GM23338 (cell line): ENCODE data around the gene SLC23A2. TPM values are rescaled to one million over a fixed set of nuclear protein-coding genes. Genes with fewer than 3 reads are reported as not detected.
A peak's percentile ranks its signal among the peaks of the same experiment; 100 is the strongest.

Source experiments
- ATAC-seq: fragments of 200-7000 bp; cut with Tn5 transposase; 3 replicates; pipeline ENCODE4 v1.9.1; 2020
- DNase-seq: peaks from one replicate; pipeline ENCODE4 v3.0.0-alpha.2; 2015; ENCODE audit warnings: low spot score
- H2AFZ ChIP-seq: fragments of 200-600 bp; sonication (generic); 2 replicates; pipeline ENCODE4 v1.8.0; 2016; ENCODE audit warnings: antibody characterized with exemption, mild to moderate bottlenecking, moderate library complexity
- H3F3A ChIP-seq: fragments of 200-600 bp; sonication (generic); replicated peaks from 2 replicates; pipeline ENCODE4 v1.8.0; 2017; ENCODE audit warnings: antibody characterized with exemption, mixed run types, low read depth
- H3K27ac ChIP-seq: fragments of 200-600 bp; sonication (generic); 2 replicates; pipeline ENCODE4 v1.6.1; 2016; ENCODE audit warnings: low read depth
- H3K27me3 ChIP-seq: fragments of 200-600 bp; sonication (generic); 2 replicates; pipeline ENCODE4 v1.8.0; 2016; ENCODE audit warnings: mild to moderate bottlenecking, mixed run types, moderate library complexity; ENCODE audit not compliant: insufficient read depth
- H3K36me3 ChIP-seq: fragments of 200-600 bp; sonication (generic); 2 replicates; pipeline ENCODE4 v1.8.0; 2016; ENCODE audit warnings: mild to moderate bottlenecking; ENCODE audit not compliant: insufficient read depth
- H3K4me1 ChIP-seq: fragments of 200-600 bp; sonication (generic); 2 replicates; pipeline ENCODE4 v1.8.0; 2016; ENCODE audit warnings: mild to moderate bottlenecking, moderate library complexity; ENCODE audit not compliant: insufficient read depth
- H3K4me2 ChIP-seq: fragments of 200-600 bp; sonication (generic); 2 replicates; pipeline ENCODE4 v1.7.1; 2017; ENCODE audit warnings: mixed run types
- H3K4me3 ChIP-seq: fragments of 200-600 bp; sonication (generic); 2 replicates; pipeline ENCODE4 v1.6.1; 2016; ENCODE audit warnings: mixed run types
- H3K79me2 ChIP-seq: fragments of 200-600 bp; sonication (generic); replicated peaks from 2 replicates; pipeline ENCODE4 v1.8.0; 2017; ENCODE audit warnings: mild to moderate bottlenecking; ENCODE audit not compliant: insufficient read depth
- H3K9me2 ChIP-seq: fragments of 200-600 bp; sonication (generic); 2 replicates; pipeline ENCODE4 v1.8.0; 2017; ENCODE audit not compliant: insufficient read depth
- H4K20me1 ChIP-seq: fragments of 200-600 bp; sonication (generic); replicated peaks from 2 replicates; pipeline ENCODE4 v1.8.0; 2017; ENCODE audit warnings: mild to moderate bottlenecking; ENCODE audit not compliant: insufficient read depth
- H3K27ac Mint-ChIP-seq: 2 replicates; pipeline ENCODE4 v1.8.0; 2020; ENCODE audit warnings: inconsistent platforms, mild to moderate bottlenecking, moderate library complexity, mixed read lengths
- H3K27me3 Mint-ChIP-seq: 3 replicates; pipeline ENCODE4 v1.8.0; 2022; ENCODE audit warnings: low read depth, mild to moderate bottlenecking, moderate library complexity, mixed read lengths, inconsistent platforms; ENCODE audit not compliant: insufficient read depth, poor library complexity
- H3K36me3 Mint-ChIP-seq: 3 replicates; pipeline ENCODE4 v1.8.0; 2021; ENCODE audit warnings: low read depth, mild to moderate bottlenecking, inconsistent platforms, moderate library complexity, mixed read lengths
- H3K4me1 Mint-ChIP-seq: 3 replicates; pipeline ENCODE4 v1.8.0; 2020; ENCODE audit warnings: mild to moderate bottlenecking, inconsistent platforms, mixed read lengths
- H3K4me3 Mint-ChIP-seq: 3 replicates; pipeline ENCODE4 v1.8.0; 2021; ENCODE audit warnings: moderate library complexity, mild to moderate bottlenecking, inconsistent platforms, mixed read lengths
- H3K9me3 Mint-ChIP-seq: 3 replicates; pipeline ENCODE4 v1.8.0; 2020; ENCODE audit warnings: moderate library complexity, mild to moderate bottlenecking, inconsistent platforms, mixed read lengths
- CREB1 ChIP-seq: fragments of 250-450 bp; sonication (Bioruptor Pico); IDR thresholded peaks from 2 replicates; pipeline ENCODE4 v1.5.0; 2020; ENCODE audit warnings: low read depth, mild to moderate bottlenecking, moderate library complexity
- ETS1 ChIP-seq: IDR thresholded peaks from 2 replicates; pipeline ENCODE4 v1.6.1; 2016; ENCODE audit warnings: antibody characterized with exemption
- EZH2 ChIP-seq: fragments of 200-600 bp; sonication (generic); IDR thresholded peaks from one replicate; pipeline ENCODE4 v1.8.0; 2017; ENCODE audit warnings: antibody characterized with exemption, mild to moderate bottlenecking, low read depth; ENCODE audit not compliant: unreplicated experiment
- EZH2phosphoT487 ChIP-seq: fragments of 200-600 bp; sonication (generic); IDR thresholded peaks from one replicate; pipeline ENCODE4 v1.8.1; 2018; ENCODE audit warnings: antibody characterized with exemption; ENCODE audit not compliant: unreplicated experiment
- JUNB ChIP-seq: IDR thresholded peaks from one replicate; pipeline ENCODE4 v1.6.1; 2016; ENCODE audit warnings: antibody characterized with exemption; ENCODE audit not compliant: unreplicated experiment
- NANOG ChIP-seq: IDR thresholded peaks from 2 replicates; pipeline ENCODE4 v1.6.1; 2016; ENCODE audit warnings: antibody characterized with exemption, borderline replicate concordance
- POLR2AphosphoS5 ChIP-seq: IDR thresholded peaks from 2 replicates; pipeline ENCODE4 v1.6.1; 2016; ENCODE audit warnings: antibody characterized with exemption, low read depth
- REST ChIP-seq: IDR thresholded peaks from one replicate; pipeline ENCODE4 v1.6.1; 2018; ENCODE audit warnings: antibody characterized with exemption; ENCODE audit not compliant: unreplicated experiment
- STAT1 ChIP-seq: IDR thresholded peaks from one replicate; pipeline ENCODE4 v1.6.1; 2016; ENCODE audit warnings: antibody characterized with exemption; ENCODE audit not compliant: unreplicated experiment
- ZNF114 ChIP-seq: fragments of 250-450 bp; sonication (Bioruptor Pico); IDR thresholded peaks from 2 replicates; pipeline ENCODE4 v1.5.0; 2020; ENCODE audit warnings: mild to moderate bottlenecking, moderate library complexity
- ZNF331 ChIP-seq: fragments of 250-450 bp; sonication (Bioruptor Pico); IDR thresholded peaks from 2 replicates; pipeline ENCODE4 v1.5.0; 2020; ENCODE audit warnings: low read depth, mild to moderate bottlenecking, moderate library complexity
- ZNF462 ChIP-seq: fragments of 250-450 bp; sonication (Bioruptor Pico); IDR thresholded peaks from 2 replicates; pipeline ENCODE4 v1.5.0; 2020; ENCODE audit warnings: mild to moderate bottlenecking, moderate library complexity
- polyA plus RNA-seq: library from polyadenylated mRNA; unstranded; fragments of >200 nt; fragmentation: Nextera tagmentation; extraction: Ambion mirVana; gene quantifications from 2 replicates; pipeline ENCODE4 v1.2.1, GENCODE V29; 2016
- total RNA-seq: library from RNA; depleted of rRNA; stranded (reverse); fragments of >200 nt; shearing (Covaris generic); gene quantifications from 2 replicates; pipeline ENCODE4 v1.2.3, GENCODE V29; 2014
- TF ChIP-seq, protein P1 (sequence below), 2 experiments: fragments of 200-600 bp in 1 of 2; sonication (generic) in 1 of 2; conservative IDR thresholded peaks; 2 replicates each; pipeline versions ENCODE4 v1.5.1 to v1.6.1; 2016 to 2017; ENCODE audit warnings: antibody characterized with exemption in 2 of 2, low read depth in 2 of 2, mild to moderate bottlenecking in 2 of 2, moderate library complexity in 1 of 2

The SLC23A2 gene
- total and polyA plus RNA-seq, 2 experiments from 2014 or later = 4.4 to 20.2 TPM

- peak overlapping the region; percentile 100 for H3K4me2 ChIP-seq
- Mint-ChIP-seq H3K4me3 (peak overlapping the region; percentile 76), H3K27ac (no peak overlapping the region)
Observed at GRCh38 chr20:4999788-5000187, 1.5 kb downstream of the SLC23A2 start.

More at GRCh38 chr20:4999788-5000187, 1.5 kb downstream of the SLC23A2 start:
- Histone ChIP-seq H3K27ac (no peak overlapping the region), H3K4me3 (peak overlapping the region; percentile 88; the same call in 1 of the 2 replicates), H3F3A (peaks cover 8% of the 10 kb centered on the region; the same call in 1 of the 2 replicates), H3K9me2 (0 out of 2 replicates have a peak, but pooled peaks cover 2% of the 10 kb centered on the region), H2AFZ (no peak overlapping the region), H3K4me1 (peaks cover 6% of the 10 kb centered on the region; the same call in 1 of the 2 replicates), H3K79me2 (peaks cover 54% of the 10 kb centered on the region), H3K27me3 (peaks cover 10% of the 10 kb centered on the region), H4K20me1 (peaks cover 17% of the 10 kb centered on the region; the same call in 1 of the 2 replicates), H3K36me3 (no peaks in the 10 kb centered on the region)
- no peak for TF ChIP-seq EZH2phosphoT487
- TF ChIP-seq ZNF331 = no peak
- no peak for TF ChIP-seq POLR2AphosphoS5
- TF ChIP-seq NANOG = no peak
- TF ChIP-seq ZNF114 (CRISPR knock-in tag) = no peak
- no peak for TF ChIP-seq JUNB
- TF ChIP-seq EZH2 = no peak
- no peak for TF ChIP-seq STAT1
- no peak for TF ChIP-seq CREB1 (CRISPR knock-in tag)
- no peak for TF ChIP-seq ETS1
- no peak for TF ChIP-seq ZNF462 (CRISPR knock-in tag)
- TF ChIP-seq REST = no peak
- TF ChIP-seq, protein P1, sequence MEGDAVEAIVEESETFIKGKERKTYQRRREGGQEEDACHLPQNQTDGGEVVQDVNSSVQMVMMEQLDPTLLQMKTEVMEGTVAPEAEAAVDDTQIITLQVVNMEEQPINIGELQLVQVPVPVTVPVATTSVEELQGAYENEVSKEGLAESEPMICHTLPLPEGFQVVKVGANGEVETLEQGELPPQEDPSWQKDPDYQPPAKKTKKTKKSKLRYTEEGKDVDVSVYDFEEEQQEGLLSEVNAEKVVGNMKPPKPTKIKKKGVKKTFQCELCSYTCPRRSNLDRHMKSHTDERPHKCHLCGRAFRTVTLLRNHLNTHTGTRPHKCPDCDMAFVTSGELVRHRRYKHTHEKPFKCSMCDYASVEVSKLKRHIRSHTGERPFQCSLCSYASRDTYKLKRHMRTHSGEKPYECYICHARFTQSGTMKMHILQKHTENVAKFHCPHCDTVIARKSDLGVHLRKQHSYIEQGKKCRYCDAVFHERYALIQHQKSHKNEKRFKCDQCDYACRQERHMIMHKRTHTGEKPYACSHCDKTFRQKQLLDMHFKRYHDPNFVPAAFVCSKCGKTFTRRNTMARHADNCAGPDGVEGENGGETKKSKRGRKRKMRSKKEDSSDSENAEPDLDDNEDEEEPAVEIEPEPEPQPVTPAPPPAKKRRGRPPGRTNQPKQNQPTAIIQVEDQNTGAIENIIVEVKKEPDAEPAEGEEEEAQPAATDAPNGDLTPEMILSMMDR (conservative IDR thresholded peaks at IDR 0.05; ENCODE audit: low read depth in 2 of 2) = no peak
- Mint-ChIP-seq H3K27me3 (peaks cover 11% of the 10 kb centered on the region), H3K36me3 (no peaks in the 10 kb centered on the region), H3K4me1 (peaks cover 24% of the 10 kb centered on the region), H3K9me3 (no peaks in the 10 kb centered on the region; the same call in 1 of the 3 replicates)
- DNase-seq (no peak), ATAC-seq (no peak)
